Transverse colon (tissue), 3 donors: Measurements from ENCODE around the gene ASL.

Experiments
- CTCF ChIP-seq, 5 experiments: fragments of 200-600 bp in 3 of 5; fragments of 450-650 bp in 2 of 5; sonication (generic) in 3 of 5; IDR thresholded peaks; 1 replicate in 2 of 5; 2 replicates in 3 of 5; pipeline ENCODE4 v1.5.1; 2016 to 2017; ENCODE audit warnings: antibody characterized with exemption in 5 of 5, inconsistent platforms in 3 of 5, mild to moderate bottlenecking in 2 of 5, moderate library complexity in 1 of 5
- POLR2A ChIP-seq: fragments of 450-650 bp; IDR thresholded peaks from one replicate; pipeline ENCODE4 v1.6.1; 2016; ENCODE audit warnings: antibody characterized with exemption, mild to moderate bottlenecking, moderate library complexity

- TF ChIP-seq CTCF (IDR thresholded peaks at IDR 0.05) (no peak), POLR2A (no peak)
Measured at GRCh38 chr7:66105263-66105748, 29.7 kb downstream of the ASL start.
